T-cell (primary cell): ENCODE data around the gene CRYAB. TPM values are rescaled to one million over a fixed set of nuclear protein-coding genes. Genes with fewer than 3 reads are reported as not detected.

Experiments
- ATAC-seq, 4 experiments: fragments of 200-7000 bp in 3 of 4; fragments of 150-1000 bp in 1 of 4; cut with Tn5 transposase; replicated peaks in 1 of 4; 1 replicate in 3 of 4; 2 replicates in 1 of 4; pipeline ENCODE4 v1.10.0; 2021; ENCODE audit warnings: moderate library complexity in 3 of 4, mild to moderate bottlenecking in 2 of 4, moderate number of reproducible peaks in 1 of 4
- CTCF ChIA-PET, 2 donors: fragments of 300-600 bp; sonication (Branson Sonifier 250); formaldehyde crosslinking; loops; one replicate each; lab custom pipeline; 2022; ENCODE audit warnings: antibody characterized with exemption in 2 of 2; lab: Charles Lee
- POLR2A ChIA-PET, 2 donors: fragments of 300-600 bp; sonication (Branson Sonifier 250); formaldehyde crosslinking; loops; one replicate each; lab custom pipeline; 2022; ENCODE audit warnings: antibody characterized with exemption in 2 of 2; lab: Charles Lee
- DNase-seq, 35 experiments: peaks; one replicate each; pipeline versions ENCODE4 v3.0.0 to v3.0.0-alpha.2; 2013 to 2023
- H3K27ac ChIP-seq: one replicate; pipeline ENCODE4 v1.5.1; 2013; ENCODE audit warnings: low read length
- H3K27me3 ChIP-seq, 2 experiments: replicated peaks in 1 of 2; 1 replicate in 1 of 2; 2 replicates in 1 of 2; pipeline versions ENCODE4 v1.6.1 to v1.7.0; 2013; ENCODE audit warnings: low read length in 1 of 2, mixed read lengths in 1 of 2; ENCODE audit not compliant: control insufficient read depth in 2 of 2, insufficient read depth in 2 of 2; ENCODE audit errors: extremely low read depth in 1 of 2
- H3K36me3 ChIP-seq, 2 donors: 1 replicate in 1 of 2; 2 replicates in 1 of 2; pipeline versions ENCODE4 v1.6.1 to v1.7.0; 2013; ENCODE audit warnings: low read length in 1 of 2; ENCODE audit not compliant: control insufficient read depth in 2 of 2, insufficient read depth in 1 of 2; ENCODE audit errors: extremely low read depth in 1 of 2
- H3K4me1 ChIP-seq, 2 experiments: 1 replicate in 1 of 2; 2 replicates in 1 of 2; pipeline versions ENCODE4 v1.6.1 to v1.7.0; 2013; ENCODE audit warnings: low read length in 2 of 2, mixed read lengths in 1 of 2; ENCODE audit not compliant: insufficient read depth in 2 of 2, control insufficient read depth in 1 of 2; ENCODE audit errors: extremely low read depth in 1 of 2
- H3K4me3 ChIP-seq, 2 donors: 1 replicate in 1 of 2; 2 replicates in 1 of 2; pipeline versions ENCODE4 v1.5.1 to v1.7.0; 2013; ENCODE audit warnings: mild to moderate bottlenecking in 2 of 2, low read length in 1 of 2, moderate library complexity in 1 of 2; ENCODE audit not compliant: control insufficient read depth in 1 of 2; ENCODE audit errors: extremely low read depth in 1 of 2
- H3K9me3 ChIP-seq: 2 replicates; pipeline ENCODE4 v1.7.0; 2013
- H3K27ac Mint-ChIP-seq, 2 donors: one replicate each; pipeline ENCODE4 v1.8.0; 2020 to 2021; ENCODE audit warnings: mild to moderate bottlenecking in 2 of 2, mixed read lengths in 2 of 2
- H3K27me3 Mint-ChIP-seq, 2 donors: one replicate each; pipeline ENCODE4 v1.8.0; 2021 to 2022; ENCODE audit warnings: mixed read lengths in 2 of 2
- H3K36me3 Mint-ChIP-seq: one replicate; pipeline ENCODE4 v1.8.0; 2021; ENCODE audit warnings: mixed read lengths
- H3K4me1 Mint-ChIP-seq, 3 donors: one replicate each; pipeline ENCODE4 v1.8.0; 2020 to 2022; ENCODE audit warnings: mixed read lengths in 3 of 3, mild to moderate bottlenecking in 1 of 3
- H3K4me3 Mint-ChIP-seq, 3 donors: one replicate each; pipeline ENCODE4 v1.8.0; 2020 to 2022; ENCODE audit warnings: mild to moderate bottlenecking in 3 of 3, mixed read lengths in 3 of 3, moderate library complexity in 3 of 3
- H3K9me3 Mint-ChIP-seq, 3 donors: one replicate each; pipeline ENCODE4 v1.8.0; 2020 to 2022; ENCODE audit warnings: mixed read lengths in 3 of 3
- WGBS: methylation state at CpG from one replicate; pipeline ENCODE4 v1.1.5; 2013; ENCODE audit warnings: missing lambda C conversion rate; ENCODE audit not compliant: insufficient coverage; 5-methylcytosine and 5-hydroxymethylcytosine counted together
- total RNA-seq, 35 experiments: library from RNA in 6 of 35; stranded (reverse) in 6 of 35; fragments of 120-200 nt in 1 of 35; gene quantifications; one replicate each; pipeline versions ENCODE4 v1.2.1 to v1.2.4 and lab custom pipeline; 2013 to 2026

CRYAB gene
- total RNA-seq, 5 donors from 2014 or later (not counting 1 experiment from before 2014, with no cell fraction given): 0.38 to 0.49 TPM; not detected in 3

- Mint-ChIP-seq H3K27ac (no peak overlapping the region), H3K27me3 (no peaks in the 10 kb centered on the region), H3K4me3 (no peak overlapping the region), H3K9me3 (no peaks in the 10 kb centered on the region), H3K36me3 (peaks cover 16% of the 10 kb centered on the region), H3K4me1 (peaks cover 16 to 23% (median 18%) of the 10 kb centered on the region in 3 donors)
- ChIA-PET CTCF (interaction anchor here (0.5 to 4.2 kb wide), 7 partner anchors 11 to 655 kb away, joined by 3 to 13 read pairs (median 3); partner anchors contain the start of gene ALG9 (in 1 of the 2)), POLR2A (interaction anchor here (0.6 to 1.1 kb wide), 5 partner anchors 10 to 562 kb away, joined by 3 to 13 read pairs (median 5); partner anchors contain the start of gene ALG9 (in 2 of the 2))
- peaks cover 0 to 3% of the 10 kb centered on the region in 2 donors for H3K36me3 ChIP-seq
- no peak overlapping the region for H3K4me3 ChIP-seq
- no peak overlapping the region for H3K27ac ChIP-seq
- no peaks in the 10 kb centered on the region for H3K27me3 ChIP-seq
- H3K9me3 ChIP-seq: no peaks in the 10 kb centered on the region
- WGBS: no CpG with 5 or more reads among the region's 5 CpGs
- H3K4me1 ChIP-seq: peaks cover 2 to 12% of the 10 kb centered on the region in 2 experiments
- DNase-seq (no peak), ATAC-seq (no peak)
Observed at GRCh38 chr11:111882202-111882601, 29.4 kb downstream of the CRYAB start.

DNA sequence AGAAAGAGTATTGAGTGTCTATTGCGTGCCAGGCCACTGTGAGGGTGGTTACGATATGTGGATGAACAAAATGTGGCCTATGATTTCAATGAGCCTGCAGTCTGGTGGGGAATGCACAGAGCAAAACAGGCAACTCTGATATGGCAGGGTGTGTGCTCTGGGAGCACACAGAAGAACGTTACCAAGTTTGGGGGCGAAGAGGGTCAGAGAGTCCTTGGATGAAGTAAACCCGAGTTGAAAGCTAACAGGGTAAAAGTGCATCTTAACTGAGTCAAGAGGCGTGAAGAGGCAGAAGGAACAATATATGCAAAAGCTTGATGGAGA, 32.0 kb downstream of the CRYAB start:
- ChIA-PET CTCF (interaction anchor here (0.7 to 4.2 kb wide), 4 partner anchors 9 to 127 kb away, joined by 3 to 13 read pairs (median 3); partner anchors contain the start of gene ALG9 (in 1 of the 2)), POLR2A (interaction anchor here in 1 of 2 donors (0.6 kb wide), 1 partner anchor 8 kb away, joined by 3 read pairs; no protein-coding TSS in a partner anchor)
- Mint-ChIP-seq H3K9me3 (no peaks in the 10 kb centered on the region), H3K36me3 (peaks cover 20% of the 10 kb centered on the region), H3K4me3 (peak overlapping the region; percentile 81 to 91 (median 91)), H3K27me3 (no peaks in the 10 kb centered on the region), H3K4me1 (peaks cover 16 to 25% (median 22%) of the 10 kb centered on the region in 3 donors), H3K27ac (peak overlapping the region; percentile 97 to 98)
- peak overlapping the region; percentile 78 to 80 for H3K4me3 ChIP-seq
- DNase-seq: no peak
- ATAC-seq: no peak
- H3K27me3 ChIP-seq: no peaks in the 10 kb centered on the region
- H3K4me1 ChIP-seq: peaks cover 2 to 12% of the 10 kb centered on the region in 2 experiments
- H3K27ac ChIP-seq: peak overlapping the region; percentile 98
- peaks cover 0 to 23% of the 10 kb centered on the region in 2 donors for H3K36me3 ChIP-seq
- no peaks in the 10 kb centered on the region for H3K9me3 ChIP-seq
- WGBS: 47% methylated on average over 6 of the region's 6 CpGs

DNA sequence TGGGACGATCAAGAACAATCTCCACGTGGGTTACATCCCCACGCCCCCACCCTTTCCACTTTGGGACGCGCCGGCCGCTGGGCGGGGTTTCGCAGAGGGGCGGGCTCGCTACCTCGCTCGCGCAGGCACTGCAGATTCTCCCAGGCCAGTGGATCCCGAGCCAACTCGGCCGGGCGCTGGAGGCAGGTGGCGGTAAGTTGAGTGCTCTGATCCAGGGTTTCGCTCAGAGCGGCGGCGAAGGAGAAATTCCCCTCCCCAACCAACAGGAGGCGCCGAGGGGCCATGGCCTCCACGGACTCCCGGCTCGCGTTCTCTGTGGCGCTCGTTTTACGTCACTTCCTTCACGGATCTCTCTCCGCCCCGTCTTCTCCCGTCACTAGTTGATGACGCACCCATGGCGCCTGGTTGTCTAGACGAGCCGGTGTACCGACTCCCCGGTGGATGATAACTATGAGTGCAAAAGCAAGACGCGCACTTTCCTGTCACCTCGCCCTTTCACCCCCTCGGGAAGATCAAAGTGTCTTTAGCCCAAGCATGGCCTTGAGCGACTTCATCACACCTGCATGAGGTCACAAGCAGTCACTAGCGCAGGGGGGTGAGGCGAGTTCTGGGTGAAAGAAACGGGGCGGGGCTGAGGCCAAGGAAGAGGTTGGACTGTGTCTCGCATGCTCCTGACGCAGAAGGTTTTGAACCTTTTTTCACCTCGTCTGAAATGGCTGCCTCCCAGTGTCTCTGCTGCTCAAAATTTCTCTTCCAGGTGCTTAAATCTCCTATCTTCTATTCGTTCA, 32.5 kb downstream of the CRYAB start, which contains the start of the genes CFAP68 and FDXACB1:
TSS of gene CFAP68 (plus strand) at position 693 of the 788 bp plus-strand sequence. CDS start at position 713, 20 bp downstream.
TSS of gene FDXACB1 (minus strand) at position 317 of the 788 bp plus-strand sequence. CDS start at position 284, 33 bp downstream.
- Mint-ChIP-seq H3K36me3 (peaks cover 18% of the 10 kb centered on the region), H3K27ac (peak within 1 kb of the TSS; percentile 97 to 98), H3K27me3 (no peaks in the 10 kb centered on the region), H3K4me1 (peaks cover 16 to 25% (median 22%) of the 10 kb centered on the region in 3 donors), H3K4me3 (peak within 1 kb of the TSS; percentile 81 to 91 (median 91)), H3K9me3 (no peaks in the 10 kb centered on the region)
- Histone ChIP-seq H3K36me3 (peaks cover 0 to 23% of the 10 kb centered on the region in 2 donors), H3K27me3 (no peaks in the 10 kb centered on the region), H3K9me3 (no peaks in the 10 kb centered on the region), H3K4me3 (peak within 1 kb of the TSS; percentile 78 to 80), H3K4me1 (peaks cover 2 to 12% of the 10 kb centered on the region in 2 experiments), H3K27ac (peak within 1 kb of the TSS; percentile 98)
- ATAC-seq (peak; percentile 85 to 91 (median 87)), DNase-seq (peak; percentile 91 to 98 (median 95))
- WGBS: 0% methylated on average over 49 of the region's 55 CpGs
- ChIA-PET CTCF (interaction anchor here (0.7 to 4.2 kb wide), 4 partner anchors 8 to 127 kb away, joined by 3 to 13 read pairs (median 3); partner anchors contain the start of gene ALG9 (in 1 of the 2)), POLR2A (no interaction called here)

DNA sequence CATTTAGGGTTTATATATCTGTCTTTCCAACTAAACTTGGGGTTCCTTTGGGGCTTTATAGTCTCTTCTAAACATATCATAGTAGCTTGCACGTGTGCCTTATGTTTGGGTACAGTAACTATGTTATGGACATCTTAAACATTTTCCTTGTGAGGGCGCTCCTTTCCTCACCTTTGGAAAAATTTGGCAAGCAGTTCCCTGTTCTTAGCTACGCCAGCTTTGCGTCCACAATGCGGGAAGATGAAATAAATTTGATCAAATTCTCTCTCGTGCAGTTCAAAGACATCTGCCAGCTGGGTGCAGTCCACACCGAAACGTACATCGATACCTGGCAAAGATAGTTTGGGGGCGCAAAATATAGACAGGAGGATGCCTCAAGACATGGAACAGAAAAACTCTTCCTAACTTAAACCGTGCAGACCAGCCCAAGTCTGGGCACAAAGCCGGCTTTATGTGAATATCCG, 33.2 kb downstream of the CRYAB start:
- Mint-ChIP-seq H3K4me3 (peak overlapping the region; percentile 81 to 91 (median 91)), H3K9me3 (no peaks in the 10 kb centered on the region), H3K4me1 (peaks cover 16 to 25% (median 22%) of the 10 kb centered on the region in 3 donors), H3K36me3 (peaks cover 14% of the 10 kb centered on the region), H3K27ac (peak overlapping the region; percentile 97 to 98), H3K27me3 (no peaks in the 10 kb centered on the region)
- Histone ChIP-seq H3K4me1 (peaks cover 2 to 12% of the 10 kb centered on the region in 2 experiments), H3K9me3 (no peaks in the 10 kb centered on the region), H3K36me3 (peaks cover 0 to 23% of the 10 kb centered on the region in 2 donors), H3K27ac (peak overlapping the region; percentile 98), H3K27me3 (no peaks in the 10 kb centered on the region), H3K4me3 (peak overlapping the region; percentile 78 to 80)
- ATAC-seq (peak; percentile 1 to 18 (median 12)), DNase-seq (no peak)
- CTCF ChIA-PET: interaction anchor here in 1 of 2 donors (0.8 to 1.0 kb wide), 2 partner anchors 48 to 54 kb away, joined by 3 read pairs; no protein-coding TSS in a partner anchor
- 0% methylated on average over 12 of the region's 13 CpGs for WGBS
- POLR2A ChIA-PET: no interaction called here

GRCh38 chr11:111871693-111872161, 39.8 kb downstream of the CRYAB start:
- WGBS: no CpG with 5 or more reads among the region's 5 CpGs
- Histone ChIP-seq H3K4me1 (peaks cover 4 to 8% of the 10 kb centered on the region in 2 experiments), H3K4me3 (peak overlapping the region; percentile 72 to 79), H3K27ac (peak overlapping the region; percentile 76), H3K36me3 (peaks cover 0 to 41% of the 10 kb centered on the region in 2 donors), H3K9me3 (no peaks in the 10 kb centered on the region), H3K27me3 (no peaks in the 10 kb centered on the region)
- ChIA-PET CTCF (interaction anchor here (0.6 to 2.8 kb wide), 15 partner anchors 10 to 1441 kb away, joined by 3 to 20 read pairs (median 4); partner anchors contain the start of genes CFAP68 (in 1 of the 2) and PPP2R1B (in 1 of the 2)), POLR2A (interaction anchor here (0.6 to 1.8 kb wide), 8 partner anchors 8 to 275 kb away, joined by 3 to 13 read pairs (median 4); no protein-coding TSS in a partner anchor)
- Mint-ChIP-seq H3K4me1 (peaks cover 18 to 24% (median 22%) of the 10 kb centered on the region in 3 donors), H3K27ac (peak overlapping the region; percentile 93 to 94), H3K36me3 (peaks cover 28% of the 10 kb centered on the region), H3K9me3 (no peaks in the 10 kb centered on the region), H3K4me3 (peak overlapping the region; percentile 90 to 94 (median 91)), H3K27me3 (no peaks in the 10 kb centered on the region)
- DNase-seq (no peak), ATAC-seq (no peak)
